ENCODE measurements around the gene USP8.
"Not testable (repeated sequence)": the region's sequence is repeated elsewhere in the genome, so short reads cannot be mapped to it uniquely, and the experiment has no call there.

USP8 gene

GRCh38 chr15:50452927-50453326 lies 28.7 kb downstream of the USP8 start:
- no peak for DNase-seq

- DNase-seq = no peak
Measured at GRCh38 chr15:50458348-50459112, 34.3 kb downstream of the USP8 start.

GRCh38 chr15:50463423-50464358 lies 39.5 kb downstream of the USP8 start:
- no peak for DNase-seq

DNA sequence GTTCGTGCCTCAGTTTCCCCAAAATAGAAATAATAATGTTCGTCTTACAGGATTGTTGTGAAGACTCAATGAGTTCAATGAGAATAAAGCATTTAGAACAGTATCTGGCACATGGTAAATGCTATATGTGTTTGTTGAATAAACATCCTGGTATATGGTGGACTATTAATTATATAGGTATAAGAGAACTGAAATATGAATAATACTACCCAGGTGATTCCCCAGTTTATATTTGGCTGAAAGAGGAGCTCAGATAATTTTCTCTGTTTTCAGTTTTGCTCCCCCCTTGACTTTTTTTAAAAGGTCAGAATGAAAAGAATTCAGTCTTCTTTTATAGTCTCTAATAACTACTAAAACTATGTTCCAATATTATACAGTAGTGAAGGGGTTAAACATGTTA lies 46.9 kb downstream of the USP8 start:
- no peak for DNase-seq

DNA sequence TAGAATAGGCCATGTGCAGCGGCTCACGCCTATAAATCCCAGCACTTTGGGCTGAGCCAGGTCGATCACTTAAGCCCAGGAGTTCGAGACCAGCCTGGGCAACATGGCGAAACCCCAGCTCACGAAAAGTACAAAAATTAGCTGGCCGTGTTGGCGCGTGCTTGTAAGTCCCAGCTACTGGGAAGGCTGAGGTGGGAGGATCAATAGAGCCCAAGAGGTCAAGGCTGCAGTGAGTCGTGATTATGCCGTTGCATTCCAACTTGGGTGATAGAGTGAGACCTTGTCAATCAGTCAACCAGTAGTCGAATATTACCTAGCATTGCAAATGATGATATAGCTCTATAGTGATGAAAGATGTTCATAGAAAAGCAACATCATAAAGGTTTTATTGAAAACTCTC lies 51.9 kb downstream of the USP8 start:
- DNase-seq = no peak

- no peak for DNase-seq
Measured at GRCh38 chr15:50484781-50485180, 60.6 kb downstream of the USP8 start.

GRCh38 chr15:50485389-50485788 lies 61.2 kb downstream of the USP8 start:
- DNase-seq = no peak

DNA sequence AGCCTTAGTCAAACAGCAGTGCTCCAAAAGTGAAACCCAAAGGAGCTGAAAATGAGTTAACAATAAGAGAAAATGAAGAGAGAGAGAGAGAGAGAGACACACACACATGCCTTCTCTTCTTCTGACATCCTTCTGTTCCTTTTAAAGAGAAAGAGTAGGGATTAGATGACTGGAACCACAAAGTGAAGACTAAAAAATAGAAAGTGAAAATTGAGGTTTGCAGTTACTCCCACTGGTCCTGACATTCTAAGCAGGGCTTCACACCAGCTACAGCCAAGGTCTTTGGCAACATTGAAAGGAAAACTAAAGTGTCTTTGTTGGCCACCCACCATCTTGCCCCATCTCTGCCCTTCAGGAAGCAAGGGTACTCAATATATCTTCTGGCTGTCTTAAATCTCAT lies 63.1 kb downstream of the USP8 start:
- DNase-seq = no peak

DNA sequence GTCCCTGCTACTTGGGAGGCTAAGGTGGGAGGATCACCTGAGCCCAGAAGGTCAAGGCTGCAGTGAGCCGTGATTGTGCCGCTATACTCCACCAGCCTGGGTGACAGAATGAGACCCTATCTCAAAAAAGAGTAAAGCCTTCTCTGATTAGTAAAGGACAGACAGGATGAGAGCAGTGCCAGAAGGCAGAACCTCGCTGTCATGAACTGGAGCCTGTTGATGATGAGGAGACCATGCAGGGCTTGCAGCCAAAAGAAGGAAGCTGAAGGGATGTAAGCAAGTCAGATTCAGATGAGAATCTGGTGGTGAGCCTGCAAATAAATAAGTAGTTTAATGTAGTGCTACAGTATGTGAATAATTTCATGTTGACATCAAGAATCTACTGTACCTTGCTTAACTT lies 69.4 kb downstream of the USP8 start:
- no peak for DNase-seq

DNA sequence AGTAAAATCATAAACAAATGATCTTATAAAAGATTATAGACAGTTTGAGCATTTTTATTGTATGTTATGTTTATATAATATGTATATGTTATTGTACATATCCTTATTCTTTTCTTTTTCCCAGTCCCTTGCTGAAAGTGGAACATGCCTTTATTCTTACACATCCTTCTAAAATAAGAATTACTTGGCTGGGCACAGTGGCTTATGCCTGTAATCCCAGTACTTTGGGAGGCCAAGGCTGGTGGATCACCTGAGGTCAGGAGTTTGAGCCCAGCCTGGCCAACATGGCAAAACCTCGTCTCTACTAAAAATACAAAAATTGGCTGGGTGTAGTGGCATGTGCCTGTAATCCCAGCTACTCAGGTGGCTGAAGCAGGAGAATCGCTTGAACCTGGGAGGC lies 70.3 kb downstream of the USP8 start:
- not testable (repeated sequence) for DNase-seq

DNA sequence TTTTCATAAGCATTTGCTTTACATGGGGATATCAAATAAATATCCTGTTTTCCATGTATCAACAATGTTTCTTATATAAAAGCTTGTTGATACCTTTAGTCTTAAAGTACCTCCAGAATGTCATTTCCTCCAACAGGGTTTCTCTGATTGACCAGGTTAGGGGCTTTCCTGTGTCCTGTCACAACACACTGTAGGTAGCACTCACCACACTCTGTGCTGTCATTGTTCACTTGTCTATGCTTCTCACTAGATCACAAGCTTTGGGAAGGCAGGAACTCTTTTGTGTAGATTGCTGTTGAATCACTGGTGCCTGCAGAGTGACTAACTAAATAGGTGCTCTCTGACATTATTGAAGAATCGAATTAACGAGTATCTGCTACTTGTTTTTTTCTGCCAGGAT lies 72.5 kb downstream of the USP8 start:
- no peak for DNase-seq

- DNase-seq = no peak
Measured at GRCh38 chr15:50500352-50500751, 76.1 kb downstream of the USP8 start.

GRCh38 chr15:50501815-50502214 lies 77.6 kb downstream of the USP8 start:
- no peak for DNase-seq

GRCh38 chr15:50503144-50503543 lies 78.9 kb downstream of the USP8 start:
- no peak for DNase-seq

- not testable (repeated sequence) for DNase-seq
Measured at GRCh38 chr15:50505656-50506055, 81.5 kb downstream of the USP8 start.

DNA sequence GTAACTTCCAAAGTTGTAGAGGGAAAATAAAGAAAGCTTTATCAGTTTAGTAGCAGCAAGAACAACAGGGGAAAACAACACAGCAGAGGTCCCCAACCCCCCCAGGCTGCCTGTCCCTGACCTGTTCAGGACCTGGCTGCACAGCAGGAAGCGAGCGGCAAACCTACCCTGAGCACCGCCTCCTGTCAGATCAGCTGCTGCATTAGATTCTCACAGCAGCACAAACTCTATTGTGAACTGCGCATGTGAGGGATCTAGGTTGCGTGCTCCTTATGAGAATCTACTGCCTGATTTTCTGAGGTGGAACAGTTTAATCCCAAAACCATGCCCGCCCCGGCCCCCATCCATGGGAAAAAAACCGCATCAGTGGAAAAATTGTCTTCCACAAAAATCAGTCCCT lies 81.9 kb downstream of the USP8 start:
- DNase-seq = no peak

DNA sequence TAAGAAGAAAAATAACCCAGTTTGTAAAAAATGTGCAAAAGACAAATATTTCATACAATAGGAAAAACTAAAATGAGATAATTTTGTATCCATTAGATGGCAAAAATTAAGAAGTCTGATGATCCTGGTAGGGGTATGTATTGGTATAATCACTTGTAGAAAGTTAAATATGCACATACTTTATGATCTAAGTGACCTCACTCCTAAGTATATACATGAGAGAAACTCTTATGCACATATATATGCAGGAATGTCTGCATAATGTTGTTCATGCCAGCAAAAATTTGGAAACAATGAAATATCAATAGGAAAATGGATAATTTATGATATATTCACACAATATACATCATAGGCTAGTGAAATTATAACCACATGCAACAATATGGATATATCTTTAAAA lies 88.8 kb downstream of the USP8 start:
- DNase-seq = no peak

- DNase-seq = no peak
Measured at GRCh38 chr15:50519740-50520425, 95.7 kb downstream of the USP8 start.

- no peak for DNase-seq
Measured at GRCh38 chr15:50523851-50524251, 99.6 kb downstream of the USP8 start.

DNA sequence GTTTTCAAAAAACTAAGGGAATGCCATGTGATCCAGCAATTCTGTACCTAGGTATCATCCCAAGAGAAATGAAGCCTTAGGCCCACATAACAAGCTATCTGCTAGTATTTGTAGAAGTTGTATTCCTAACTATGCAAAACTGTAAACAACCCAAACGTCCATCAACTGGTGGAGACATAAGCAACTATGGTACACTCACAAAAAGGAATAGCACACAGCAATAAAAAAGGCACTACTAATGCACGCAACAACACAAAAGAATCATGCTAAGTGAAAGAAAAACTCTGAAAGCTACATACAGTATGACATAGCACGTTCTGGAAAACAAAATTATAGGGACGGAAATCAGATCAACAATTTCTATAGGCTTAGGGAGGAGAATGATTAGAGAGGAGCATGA lies 107.0 kb downstream of the USP8 start:
- DNase-seq = no peak

DNA sequence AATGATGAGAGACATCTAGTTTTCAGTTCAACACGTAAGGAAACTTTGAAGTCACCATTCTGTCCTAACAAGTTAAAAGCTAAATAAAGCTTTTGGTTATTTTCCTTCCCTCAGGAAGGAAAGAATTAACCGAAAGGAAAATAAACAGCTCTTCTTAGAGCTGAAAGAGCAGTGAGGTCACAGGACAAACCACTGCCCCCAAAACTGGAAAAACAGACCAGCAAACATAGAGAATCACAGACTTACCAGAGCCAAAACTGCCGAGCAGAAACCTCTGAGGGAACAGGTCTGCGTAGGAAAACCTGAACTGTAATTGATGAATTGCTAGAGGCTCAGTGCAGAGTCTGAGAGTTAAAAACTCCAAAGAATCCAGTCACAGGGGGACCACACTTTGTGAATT lies 107.6 kb downstream of the USP8 start:
- no peak for DNase-seq

GRCh38 chr15:50542887-50543210 lies 118.6 kb downstream of the USP8 start:
- DNase-seq = no peak

GRCh38 chr15:50543556-50543955 lies 119.4 kb downstream of the USP8 start:
- no peak for DNase-seq

DNA sequence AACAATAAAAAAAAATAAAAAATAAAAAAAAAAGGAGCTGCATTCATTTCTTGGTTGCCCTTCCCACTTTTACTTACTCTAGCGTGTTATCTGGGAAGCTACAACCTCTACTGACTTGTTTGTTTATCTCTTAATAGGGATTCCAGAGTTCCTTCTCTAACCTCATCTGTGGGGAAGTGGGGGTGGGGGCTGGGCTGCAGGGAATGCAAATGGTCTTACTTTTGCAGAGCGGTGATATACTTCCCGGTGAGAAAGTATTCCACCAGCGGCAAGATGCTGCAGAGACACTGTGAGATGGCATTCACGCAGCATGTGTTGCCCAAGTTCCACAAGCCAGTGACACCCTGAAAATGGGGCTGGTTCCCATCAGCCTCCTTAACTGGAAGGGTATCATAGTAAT lies 120.2 kb downstream of the USP8 start:
- no peak for DNase-seq
